Measurements from ENCODE around the gene HERC2.
"Not testable (repeated sequence)": the region's sequence is repeated elsewhere in the genome, so short reads cannot be mapped to it uniquely, and the experiment has no call there.

HERC2 gene

DNA sequence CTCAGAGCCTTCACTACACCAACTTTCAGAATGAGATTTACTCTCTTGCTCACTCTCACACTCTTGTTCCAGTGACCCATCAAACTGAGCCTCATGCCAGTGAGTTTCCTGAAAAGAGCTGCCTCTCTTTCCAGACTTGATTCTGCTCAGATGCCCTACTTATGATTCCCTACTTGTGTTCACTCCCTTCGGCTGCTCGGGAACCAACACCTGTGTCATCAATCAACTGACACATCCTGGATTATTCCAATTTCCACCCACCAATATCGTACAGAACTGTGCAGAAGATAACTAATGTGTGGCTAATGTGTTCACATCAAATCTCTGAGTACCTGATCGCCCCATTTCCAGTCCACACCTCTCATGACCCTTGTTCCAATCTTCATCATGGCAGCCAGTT, 100.3 kb downstream of the HERC2 start:
- DNase-seq = not testable (repeated sequence)

DNA sequence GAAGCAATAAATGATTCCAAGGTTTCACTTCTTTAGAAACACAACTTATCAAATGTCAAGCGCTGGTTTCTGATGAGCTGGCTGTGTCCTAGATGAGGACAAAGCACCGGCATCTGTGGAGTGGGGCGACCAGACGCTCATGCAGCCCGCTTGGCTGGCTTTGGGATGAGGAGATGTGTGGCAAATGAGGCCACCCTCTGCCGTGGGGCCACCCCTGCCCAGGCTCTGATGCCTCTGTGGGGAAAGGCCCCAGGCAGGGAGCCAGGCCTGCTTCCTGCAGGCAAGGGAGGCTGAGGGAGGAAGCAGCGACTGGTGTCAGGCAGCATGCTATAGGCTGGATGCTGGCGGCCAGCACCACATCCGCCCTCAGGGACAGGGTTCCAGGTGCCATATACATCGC, 102.9 kb downstream of the HERC2 start:
- no peak for DNase-seq

DNA sequence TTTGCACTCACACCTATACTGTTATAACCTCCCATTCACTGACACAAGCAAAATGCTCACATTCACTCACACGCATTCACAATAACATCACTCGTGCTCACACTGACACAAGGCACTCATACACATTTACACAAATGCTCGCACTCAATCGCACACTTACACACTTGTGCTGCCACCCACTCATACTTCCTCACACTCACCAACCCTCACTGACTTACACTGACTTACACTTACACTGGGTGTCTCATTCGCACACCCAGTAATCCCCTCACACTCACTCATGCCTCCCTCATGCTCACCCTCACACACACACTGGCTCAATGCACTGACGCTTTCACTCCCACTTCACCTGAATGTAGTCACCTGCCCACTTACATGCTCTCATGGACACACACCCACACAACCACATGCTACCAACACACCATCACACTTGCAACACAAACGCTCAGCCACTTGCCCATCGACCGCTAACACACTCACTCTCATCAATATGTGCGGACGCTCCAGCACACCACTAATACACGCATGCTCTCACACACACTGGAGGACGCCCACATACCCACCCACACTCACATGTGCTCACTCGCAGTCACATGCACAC, 104.9 kb downstream of the HERC2 start:
- DNase-seq = not testable (repeated sequence)

DNA sequence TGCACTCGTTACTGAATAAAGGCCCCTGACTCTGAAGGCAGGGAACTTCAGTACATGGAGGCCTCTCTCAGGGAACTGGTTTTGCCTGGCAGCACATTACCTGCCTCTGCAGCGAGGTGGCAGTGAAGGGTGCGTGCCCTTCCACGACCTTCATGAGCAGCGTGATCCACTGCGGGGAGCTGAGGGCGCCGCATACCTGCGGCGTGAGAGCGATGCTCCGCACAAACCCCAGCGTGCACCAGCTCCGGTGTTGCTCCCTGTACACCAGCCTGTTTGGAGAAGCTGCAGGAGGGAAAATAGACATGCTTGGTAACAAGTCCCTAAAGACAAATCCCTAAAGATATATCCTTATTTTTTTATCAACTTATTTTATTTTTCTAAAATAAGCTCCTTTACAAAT, 106.5 kb downstream of the HERC2 start:
- not testable (repeated sequence) for DNase-seq

DNA sequence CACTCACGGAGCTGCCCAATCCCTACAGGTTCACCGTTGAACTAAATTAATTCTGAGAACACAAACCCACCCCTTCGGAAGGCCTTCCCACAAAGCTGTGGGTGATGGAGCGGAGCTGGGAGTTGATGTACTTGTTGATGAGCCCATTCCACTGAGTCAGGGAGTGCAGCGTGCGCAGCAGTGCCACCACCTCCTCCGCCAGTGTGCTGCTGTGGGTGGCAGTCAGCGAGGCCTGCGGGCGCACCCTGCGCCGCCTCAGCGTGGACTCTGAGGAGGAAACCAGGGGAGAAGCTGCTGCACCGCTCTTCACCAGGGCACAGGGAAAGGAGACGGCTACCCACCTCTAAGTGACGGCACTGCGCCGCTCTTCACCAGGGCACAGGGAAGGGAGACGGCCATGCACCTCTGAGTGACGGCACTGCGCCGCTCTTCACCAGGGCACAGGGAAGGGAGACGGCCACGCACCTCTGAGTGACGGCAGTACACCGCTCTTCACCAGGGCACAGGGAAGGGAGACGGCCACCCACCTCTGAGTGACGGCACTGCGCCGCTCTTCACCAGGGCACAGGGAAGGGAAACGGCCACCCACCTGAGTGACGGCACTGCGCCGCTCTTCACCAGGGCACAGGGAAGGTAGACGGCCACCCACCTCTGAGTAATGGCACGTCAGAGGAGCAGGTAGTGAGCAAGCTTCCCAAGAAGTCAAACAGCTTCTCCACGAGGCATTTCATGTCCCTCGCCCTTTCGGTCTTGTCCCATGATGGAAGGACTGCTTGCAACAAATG, 107.8 kb downstream of the HERC2 start:
- not testable (repeated sequence) for DNase-seq

DNA sequence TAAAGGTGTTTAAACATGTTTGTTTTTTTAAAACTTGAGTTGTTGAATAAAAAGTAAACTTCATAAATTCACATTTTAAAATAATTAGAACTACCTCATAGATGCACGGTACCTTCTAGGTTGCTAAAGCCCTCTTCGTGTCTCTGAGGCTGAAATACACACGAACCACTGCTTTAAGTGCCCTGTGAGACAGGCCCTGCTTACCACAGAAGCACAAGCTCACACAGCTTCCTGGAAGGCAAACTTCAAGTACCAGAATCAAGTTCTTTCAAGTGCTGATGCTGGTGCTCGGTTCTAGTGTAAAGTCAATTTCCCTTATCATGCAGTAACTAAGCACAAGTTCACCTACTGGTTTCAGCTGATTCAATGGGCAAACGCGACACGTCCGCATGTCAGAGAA, 108.6 kb downstream of the HERC2 start:
- not testable (repeated sequence) for DNase-seq

DNA sequence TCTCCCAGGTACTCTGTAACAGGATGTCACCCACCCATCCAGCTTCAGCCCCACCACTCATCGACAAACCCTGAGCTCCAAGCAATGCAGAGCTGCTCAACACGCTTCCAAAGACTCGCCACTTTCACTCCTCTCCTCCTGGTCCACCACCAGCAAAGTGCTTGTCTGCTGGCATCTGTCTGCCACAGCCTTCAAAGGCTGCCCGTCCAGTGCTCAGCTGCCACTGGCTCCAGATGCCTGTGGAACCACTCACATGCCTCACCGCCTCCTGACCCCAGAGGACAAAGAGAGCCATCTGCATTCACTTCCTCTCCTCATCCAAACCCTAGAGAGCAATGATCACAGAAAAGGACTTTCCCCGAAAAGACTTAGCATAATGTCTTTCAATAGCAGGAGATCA, 113.4 kb downstream of the HERC2 start:
- no peak for DNase-seq

DNA sequence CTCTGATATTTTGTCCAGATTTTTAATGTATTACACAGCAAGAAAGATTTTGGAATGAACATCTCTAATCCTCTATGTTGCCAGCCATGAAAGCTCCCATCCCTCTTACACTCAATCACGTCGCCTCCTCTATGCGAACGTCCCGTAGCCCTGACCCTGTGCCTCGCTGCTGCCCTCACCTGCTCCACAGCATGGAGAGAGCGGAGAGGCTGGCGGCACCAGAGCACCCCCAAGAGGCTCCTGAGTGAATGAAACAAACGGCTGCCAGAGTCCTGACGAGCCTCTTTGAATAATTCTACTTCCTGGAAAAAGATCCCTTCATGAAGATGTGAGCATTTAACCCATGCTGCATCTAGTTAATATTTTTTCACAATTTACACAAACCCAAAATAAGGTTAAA, 116.3 kb downstream of the HERC2 start:
- DNase-seq = not testable (repeated sequence)

DNA sequence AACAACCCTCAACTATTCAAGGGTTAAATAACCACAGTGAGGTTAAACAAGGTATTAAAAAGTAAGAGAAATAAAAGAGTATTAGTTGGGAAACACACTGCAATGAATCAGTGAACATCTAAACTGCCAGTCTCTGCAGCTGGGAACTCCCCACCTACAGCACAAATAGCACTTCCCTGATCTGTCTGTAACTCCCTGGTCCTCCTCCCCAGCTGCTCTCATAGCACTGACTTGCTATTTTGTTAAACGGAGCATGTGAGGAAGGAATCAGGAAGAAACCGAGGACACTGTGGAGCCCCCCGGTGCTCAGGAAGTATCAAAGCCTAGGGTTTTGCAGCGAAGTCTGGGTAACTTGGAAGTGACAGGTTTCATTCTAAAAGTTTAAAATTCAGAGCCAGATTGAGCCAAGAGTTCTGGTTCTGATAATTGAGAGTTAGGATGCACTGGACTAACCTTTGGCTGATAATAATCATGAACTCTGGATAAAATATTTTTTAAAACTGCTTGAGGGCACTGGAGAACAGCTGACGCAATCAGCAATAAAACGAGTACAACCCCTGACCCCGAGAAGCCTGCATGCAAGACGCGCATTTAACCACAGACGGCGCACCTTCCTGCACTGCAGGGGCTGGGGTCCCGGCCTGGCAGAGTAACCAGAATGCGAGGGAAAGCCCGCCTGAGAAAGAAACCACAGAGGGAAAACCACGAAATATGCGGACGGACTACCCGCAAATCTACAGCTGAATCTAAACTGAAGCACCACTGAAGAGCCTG, 118.7 kb downstream of the HERC2 start:
- DNase-seq = not testable (repeated sequence)

DNA sequence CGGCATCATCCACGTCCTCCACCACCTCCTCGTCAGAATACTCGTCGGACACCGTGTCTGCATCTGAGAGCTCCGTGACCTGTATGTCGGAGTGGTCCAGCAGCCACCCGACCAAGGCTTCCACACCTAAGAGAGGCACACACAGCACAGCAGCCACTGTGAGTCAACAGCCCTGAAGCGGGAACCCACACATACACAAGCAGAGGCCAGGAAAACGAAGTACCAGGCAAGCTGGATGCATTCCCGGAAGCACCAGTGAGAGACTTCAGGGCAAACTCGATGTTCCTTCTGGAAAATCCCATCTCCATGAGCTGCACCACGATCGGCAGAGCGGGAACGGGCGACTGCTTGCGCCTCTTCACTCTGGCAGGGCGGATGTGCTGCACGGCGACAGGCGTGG, 119.9 kb downstream of the HERC2 start:
- DNase-seq = not testable (repeated sequence)

DNA sequence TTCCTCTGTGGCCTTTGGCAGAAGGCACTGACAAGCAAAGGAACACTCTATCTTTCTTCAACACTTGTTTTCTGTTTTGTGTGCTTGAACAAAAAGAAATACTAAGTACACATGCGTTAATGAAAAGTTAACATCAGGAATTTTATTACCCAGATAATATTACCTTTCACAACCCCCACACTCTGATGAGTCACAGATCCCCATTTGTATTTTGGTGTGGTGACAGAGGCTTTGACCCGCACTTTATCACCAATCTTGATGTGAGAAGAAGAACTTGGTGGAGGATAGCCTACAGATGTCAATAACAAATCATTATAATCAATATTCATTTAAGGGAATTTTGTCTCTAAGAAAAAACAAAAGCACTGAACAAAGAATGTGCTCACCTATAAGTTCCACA, 123.8 kb downstream of the HERC2 start:
- not testable (repeated sequence) for DNase-seq

DNA sequence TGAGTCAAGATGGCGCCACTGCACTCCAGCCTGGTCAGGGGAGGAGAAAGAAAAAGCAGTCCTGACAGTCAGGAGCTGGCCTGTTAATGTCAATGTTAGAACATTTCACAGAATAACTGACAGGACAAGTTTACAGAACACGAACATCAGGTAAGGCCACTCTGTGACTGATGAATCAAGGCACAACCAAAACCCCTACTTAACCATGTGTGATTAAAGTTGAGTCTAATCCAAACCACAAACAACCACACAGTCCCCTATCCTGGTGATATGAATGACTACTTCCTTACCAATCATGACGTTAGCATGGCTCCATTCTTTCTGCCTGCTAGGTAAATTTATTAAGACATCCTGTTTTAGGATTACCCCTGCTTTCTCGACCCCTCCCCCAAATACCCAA, 124.3 kb downstream of the HERC2 start:
- DNase-seq = not testable (repeated sequence)

DNA sequence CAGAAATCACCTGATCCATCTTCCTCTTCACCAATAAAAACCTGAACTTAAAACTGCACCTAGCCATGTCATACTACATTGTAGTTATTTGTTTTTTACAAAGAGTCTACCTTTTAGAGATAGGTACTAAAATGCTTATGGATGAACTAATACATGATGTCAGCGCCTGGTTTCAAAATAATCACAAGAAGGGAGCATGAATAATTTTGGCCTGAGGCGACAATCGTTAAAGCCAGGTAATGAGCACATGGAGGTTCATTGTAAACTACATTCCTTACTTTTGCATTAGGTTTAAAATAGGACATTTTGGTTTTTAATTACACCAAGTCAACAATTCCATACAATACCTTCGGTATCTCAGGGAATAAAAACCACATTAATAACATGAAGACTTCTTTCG, 125.4 kb downstream of the HERC2 start:
- not testable (repeated sequence) for DNase-seq

DNA sequence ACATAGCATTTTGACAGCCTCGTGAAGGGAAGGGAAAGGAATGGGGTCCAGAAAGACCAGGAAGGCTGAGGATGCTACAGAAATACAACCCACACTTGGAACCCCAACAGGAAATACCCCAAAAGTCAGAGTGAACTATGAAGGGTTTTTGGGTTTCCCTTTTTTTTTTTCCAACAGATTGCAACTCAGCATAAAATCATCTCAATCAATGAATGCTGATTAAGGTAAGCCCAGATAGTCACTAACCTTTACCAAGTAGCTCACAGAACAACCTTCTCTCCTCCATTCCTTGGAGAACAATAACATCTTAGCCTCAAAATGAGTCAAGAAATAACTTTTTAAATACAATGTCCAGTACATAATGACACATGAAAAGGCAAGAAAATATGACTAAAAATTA, 129.2 kb downstream of the HERC2 start:
- no peak for DNase-seq

DNA sequence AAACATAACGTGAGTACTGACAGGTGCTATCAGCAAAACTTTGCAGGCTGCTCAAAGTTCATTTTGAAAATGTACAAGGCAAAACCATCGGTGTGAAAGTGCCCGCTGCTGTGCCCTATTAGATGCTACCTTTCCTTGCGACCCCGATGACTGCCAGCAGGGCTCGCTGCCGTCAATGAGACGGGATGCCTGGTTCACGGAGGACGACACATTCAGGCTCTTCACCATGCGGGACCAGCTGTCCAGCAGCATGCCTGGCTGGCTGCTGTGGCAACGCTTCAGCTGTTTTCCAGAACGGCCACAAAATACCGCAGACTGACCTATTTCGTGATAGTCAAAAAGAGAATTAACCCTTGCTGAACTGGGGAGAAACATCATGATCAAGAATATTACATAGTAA, 130.1 kb downstream of the HERC2 start:
- no peak for DNase-seq

DNA sequence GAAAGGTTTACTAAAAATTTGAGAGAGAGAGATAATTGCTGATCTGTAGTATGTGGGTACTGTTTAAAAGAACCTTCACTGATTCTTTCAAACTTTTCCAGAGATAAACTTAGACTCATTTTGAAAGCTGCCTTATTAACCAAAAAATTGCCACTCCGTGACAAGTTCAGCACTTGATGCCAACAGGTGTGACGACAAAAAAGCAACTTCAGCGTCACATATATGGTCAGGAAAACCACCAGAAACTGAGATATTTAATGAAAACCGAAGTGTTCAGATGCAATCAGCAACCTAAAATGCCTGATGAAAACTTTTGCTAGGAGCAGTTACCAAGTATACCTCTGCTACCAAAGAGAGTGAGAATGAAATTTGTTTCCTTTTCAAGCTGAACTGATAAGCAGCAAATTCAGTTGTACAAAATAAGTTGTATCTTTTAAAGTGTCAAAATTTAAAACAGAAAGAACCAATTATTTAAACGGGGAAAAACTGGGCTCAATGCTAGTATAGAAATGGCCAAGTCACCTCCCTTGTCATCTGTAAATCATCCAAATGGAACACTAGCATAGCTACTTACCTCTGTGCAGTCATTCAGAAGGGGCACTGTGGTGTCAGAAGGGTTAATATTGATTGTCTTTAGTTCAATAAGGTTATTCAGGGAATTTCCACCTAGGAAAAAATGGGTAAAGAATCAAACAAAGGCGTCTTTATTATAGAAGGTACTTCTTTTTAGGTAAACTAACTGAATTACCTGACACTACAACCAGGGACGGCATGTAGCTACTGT, 131.4 kb downstream of the HERC2 start:
- DNase-seq = no peak

DNA sequence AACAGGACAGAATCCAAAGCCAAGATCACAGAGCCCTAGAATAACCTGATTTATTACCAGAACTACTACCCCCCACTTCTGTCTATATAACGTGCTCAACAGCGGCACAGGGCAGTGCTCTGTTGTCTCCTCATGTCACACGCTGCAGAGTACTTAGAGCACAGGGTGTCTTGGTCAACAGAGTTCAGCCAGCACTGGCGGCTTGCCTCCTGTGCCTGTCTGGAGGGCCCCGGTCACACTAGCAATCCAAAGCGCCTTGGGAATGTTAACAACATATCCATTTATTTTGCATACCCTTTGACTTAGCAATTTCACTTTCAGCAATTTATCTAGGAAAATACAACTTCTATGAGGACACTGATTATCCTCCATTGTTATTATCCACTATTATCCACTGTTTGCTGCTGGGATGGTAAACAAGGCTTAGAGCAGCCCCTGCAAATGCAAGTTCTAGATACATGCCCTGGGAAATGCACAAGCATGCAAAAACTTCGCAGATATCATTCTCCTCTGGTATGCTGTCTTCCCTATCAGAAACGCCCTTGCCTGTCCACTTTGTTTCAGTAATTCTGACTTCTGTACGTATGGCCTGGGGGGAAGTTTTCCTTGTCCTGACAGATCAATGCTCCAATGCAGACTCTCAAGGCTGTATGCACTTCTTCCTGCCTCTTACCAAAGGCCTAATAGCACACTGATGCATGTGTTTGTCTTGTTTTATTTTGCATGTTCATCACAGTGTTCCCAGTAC, 136.7 kb downstream of the HERC2 start:
- DNase-seq = no peak

DNA sequence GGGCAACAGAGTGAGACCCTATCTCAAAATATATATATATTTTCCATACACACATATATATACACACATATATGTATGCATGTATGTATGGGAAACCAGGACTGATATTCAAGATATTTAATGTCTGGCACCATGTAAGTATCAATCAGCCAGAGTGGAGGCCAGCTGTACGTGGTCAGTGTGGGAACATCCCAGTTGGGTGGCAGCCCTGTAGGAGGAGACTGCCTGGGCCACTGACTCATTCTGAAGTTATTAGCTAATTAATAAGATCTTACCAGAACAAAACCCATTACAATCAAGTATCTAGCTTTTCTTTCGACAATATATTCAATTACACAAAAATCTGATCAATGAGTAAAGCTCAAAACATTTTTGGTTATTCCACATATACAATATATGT, 137.8 kb downstream of the HERC2 start:
- no peak for DNase-seq

DNA sequence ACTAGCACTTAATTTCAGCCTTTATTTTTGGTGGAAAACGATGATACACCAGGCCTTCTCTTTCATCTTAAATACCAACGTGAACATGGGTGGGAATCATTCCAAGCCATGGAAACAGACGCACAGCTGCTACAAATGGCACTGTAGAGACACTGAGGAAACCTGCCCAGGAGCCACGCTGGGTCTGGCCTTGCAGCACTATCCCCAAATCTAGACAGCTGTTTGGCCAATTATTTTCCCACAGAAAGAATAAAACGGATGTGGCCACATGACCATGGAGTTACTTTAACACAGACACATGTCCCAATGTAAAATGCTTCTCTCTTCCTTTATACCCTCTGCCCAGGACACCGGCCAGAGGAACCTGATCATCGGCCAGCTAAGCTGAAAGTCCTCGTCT, 139.2 kb downstream of the HERC2 start:
- DNase-seq = no peak

DNA sequence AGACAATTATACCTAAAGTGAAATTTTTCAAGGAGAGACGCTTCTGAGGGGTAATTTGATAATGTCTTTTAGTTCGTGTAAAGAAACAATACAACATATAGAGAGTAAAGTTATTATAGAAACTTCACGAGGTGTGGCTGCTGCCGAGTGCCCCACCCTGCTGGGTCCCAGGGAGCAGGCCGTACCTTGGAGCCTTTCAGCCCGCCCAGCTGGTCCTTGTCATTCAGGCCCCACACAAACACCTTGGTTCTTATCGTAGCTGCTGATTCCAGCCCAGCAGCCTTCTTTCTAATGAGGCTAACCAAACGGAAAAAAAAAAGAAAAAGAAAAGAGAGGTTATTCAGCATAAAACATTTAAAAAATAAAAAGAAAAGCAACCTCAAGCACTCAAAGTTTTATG, 139.8 kb downstream of the HERC2 start:
- DNase-seq = no peak

DNA sequence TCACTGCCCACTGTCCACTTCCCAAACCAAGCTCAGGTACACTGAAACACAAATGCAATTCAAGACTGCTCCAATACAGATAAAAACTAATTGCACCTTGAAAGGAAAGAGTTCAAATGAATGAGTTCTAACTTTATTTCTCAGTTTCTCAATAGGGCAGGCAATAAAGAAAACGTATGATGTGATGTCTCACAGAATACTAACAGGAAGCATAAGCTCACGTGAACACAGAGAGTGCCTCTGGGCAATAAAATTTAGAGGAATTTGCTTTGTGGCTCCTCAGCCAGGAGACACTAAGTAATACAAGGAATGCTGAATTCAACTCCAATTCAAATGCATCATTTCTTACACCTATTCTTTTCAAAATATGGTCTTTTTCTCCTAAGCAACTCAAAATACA, 140.6 kb downstream of the HERC2 start:
- no peak for DNase-seq

DNA sequence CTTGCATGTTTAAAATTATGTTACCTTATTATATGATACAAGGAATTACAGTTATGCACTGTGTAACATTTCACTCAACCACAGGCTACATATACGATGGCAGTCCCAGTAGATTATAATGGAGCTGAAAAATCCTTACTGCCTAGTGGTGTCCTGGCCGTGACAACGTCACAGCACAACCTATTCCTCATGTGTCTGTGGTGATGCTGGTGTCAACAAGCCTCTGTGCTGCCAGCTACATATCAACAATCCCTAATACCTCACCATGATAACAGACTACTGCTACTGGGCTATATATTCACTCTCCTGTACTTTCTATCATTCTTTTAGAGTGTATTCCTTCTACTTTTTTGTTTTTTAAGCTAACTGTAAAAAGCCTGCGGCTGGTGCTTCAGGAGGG, 142.7 kb downstream of the HERC2 start:
- DNase-seq = no peak

All from NCI-H1105 treated with DMSO at 0.1 percent for 48 hours (cell line).